ENCODE measurements around the gene TMBIM1. TPM values are rescaled to one million over a fixed set of nuclear protein-coding genes. Genes with fewer than 3 reads are reported as not detected.
A peak's percentile ranks its signal among the peaks of the same experiment; 100 is the strongest.

The TMBIM1 gene
- total and polyA plus RNA-seq, 9 of the 15 experiments (the other 6 are each of a cell fraction or from before 2014, with no cell fraction given): 14.2 to 105 (median 47.0) TPM

GRCh38 chr2:218322768-218323525, 30.6 kb upstream of the TMBIM1 start (continued):
- TF ChIP-seq TFAP4 (CRISPR knock-in tag; IDR thresholded peaks at IDR 0.05; ENCODE audit: borderline replicate concordance) (no peak), L3MBTL2 (IDR thresholded peaks at IDR 0.05) (peak; percentile 22; the same call in 1 of the 2 replicates), RBM39 (optimal IDR thresholded peaks at IDR 0.05; ENCODE audit: low read depth, low read length) (no peak), HMG20A (CRISPR knock-in tag; conservative IDR thresholded peaks at IDR 0.05) (no peak), ZNF507 (tag; conservative IDR thresholded peaks at IDR 0.05) (no peak), ATF2 (CRISPR knock-in tag; IDR thresholded peaks at IDR 0.05) (no peak), ID3 (CRISPR knock-in tag; IDR thresholded peaks at IDR 0.05) (no peak), ID3 (tag; IDR thresholded peaks at IDR 0.05) (no peak), ZNF165 (CRISPR knock-in tag; IDR thresholded peaks at IDR 0.05; ENCODE audit: borderline replicate concordance) (no peak), KLF13 (tag; IDR thresholded peaks at IDR 0.05; ENCODE audit: borderline replicate concordance, low read depth) (no peak), ZHX1 (conservative IDR thresholded peaks at IDR 0.05; ENCODE audit: low read length) (no peak), PHTF2 (CRISPR knock-in tag; IDR thresholded peaks at IDR 0.05) (no peak), ZNF639 (CRISPR knock-in tag; conservative IDR thresholded peaks at IDR 0.05 in 1 of 2, IDR thresholded peaks at IDR 0.05 in 1 of 2) (no peak), ZNF316 (IDR thresholded peaks at IDR 0.05) (no peak), NFRKB (IDR thresholded peaks at IDR 0.05; ENCODE audit: low read depth) (no peak), MYC (IDR thresholded peaks at IDR 0.05; ENCODE audit: low read depth, low read length) (peak; percentile 64), MYC (CRISPR knock-in tag; IDR thresholded peaks at IDR 0.05; ENCODE audit: borderline replicate concordance, low read depth) (no peak), HDAC1 (IDR thresholded peaks at IDR 0.05) (peak in 1 of 2 experiments; percentile 28; a peak in 1 of 4 replicates), ZFPM2 (CRISPR knock-in tag; IDR thresholded peaks at IDR 0.05) (no peak), MTA3 (IDR thresholded peaks at IDR 0.05; ENCODE audit: borderline replicate concordance) (peak; percentile 16; the same call in 1 of the 2 replicates), MEF2A (IDR thresholded peaks at IDR 0.05; ENCODE audit: control insufficient read depth, low read depth, low read length) (no peak)
